ENCODE data around the gene IL1RL1. TPM values are rescaled to one million over a fixed set of nuclear protein-coding genes. Genes with fewer than 3 reads are reported as not detected.

IL1RL1 gene
- total RNA-seq, 2 experiments from 2014 or later = not detected

GRCh38 chr2:102303589-102303988 is 7.8 kb upstream of the IL1RL1 start:
- peaks cover 7% of the 10 kb centered on the region for H3K4me1 ChIP-seq (ENCODE audit: insufficient read depth, low read length)
- ChIA-PET POLR2A (no interaction called here), CTCF (no interaction called here)
- Mint-ChIP-seq H3K27me3 (peaks cover 15% of the 10 kb centered on the region), H3K4me1 (ENCODE audit: low read depth) (peaks cover 18% of the 10 kb centered on the region), H3K9me3 (no peaks in the 10 kb centered on the region), H3K27ac (no peak overlapping the region), H3K4me3 (no peak overlapping the region), H3K36me3 (ENCODE audit: low read depth) (no peaks in the 10 kb centered on the region)
- H3K27ac ChIP-seq (ENCODE audit: low read depth in 1 of 2, low read length in 2 of 2) = no peak overlapping the region
- ATAC-seq (ENCODE audit: poor library complexity) (no peak), DNase-seq (no peak)
- intact Hi-C loops (cut with DNase I, micrococcal nuclease) = no loop called here
- H3K9me3 ChIP-seq (ENCODE audit: control insufficient read depth in 1 of 2, insufficient read depth in 1 of 2, low read length in 2 of 2) = no peaks in the 10 kb centered on the region
- TF ChIP-seq, protein P1, sequence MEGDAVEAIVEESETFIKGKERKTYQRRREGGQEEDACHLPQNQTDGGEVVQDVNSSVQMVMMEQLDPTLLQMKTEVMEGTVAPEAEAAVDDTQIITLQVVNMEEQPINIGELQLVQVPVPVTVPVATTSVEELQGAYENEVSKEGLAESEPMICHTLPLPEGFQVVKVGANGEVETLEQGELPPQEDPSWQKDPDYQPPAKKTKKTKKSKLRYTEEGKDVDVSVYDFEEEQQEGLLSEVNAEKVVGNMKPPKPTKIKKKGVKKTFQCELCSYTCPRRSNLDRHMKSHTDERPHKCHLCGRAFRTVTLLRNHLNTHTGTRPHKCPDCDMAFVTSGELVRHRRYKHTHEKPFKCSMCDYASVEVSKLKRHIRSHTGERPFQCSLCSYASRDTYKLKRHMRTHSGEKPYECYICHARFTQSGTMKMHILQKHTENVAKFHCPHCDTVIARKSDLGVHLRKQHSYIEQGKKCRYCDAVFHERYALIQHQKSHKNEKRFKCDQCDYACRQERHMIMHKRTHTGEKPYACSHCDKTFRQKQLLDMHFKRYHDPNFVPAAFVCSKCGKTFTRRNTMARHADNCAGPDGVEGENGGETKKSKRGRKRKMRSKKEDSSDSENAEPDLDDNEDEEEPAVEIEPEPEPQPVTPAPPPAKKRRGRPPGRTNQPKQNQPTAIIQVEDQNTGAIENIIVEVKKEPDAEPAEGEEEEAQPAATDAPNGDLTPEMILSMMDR (IDR thresholded peaks at IDR 0.05) = no peak
- no peak overlapping the region for H3K4me3 ChIP-seq (ENCODE audit: low read length)
- peaks cover 0 to 3% of the 10 kb centered on the region in 2 experiments for H3K27me3 ChIP-seq (ENCODE audit: control insufficient read depth in 1 of 2, insufficient read depth in 2 of 2, low read length in 2 of 2)
- H3K36me3 ChIP-seq (ENCODE audit: insufficient read depth, low read length) = no peaks in the 10 kb centered on the region

DNA sequence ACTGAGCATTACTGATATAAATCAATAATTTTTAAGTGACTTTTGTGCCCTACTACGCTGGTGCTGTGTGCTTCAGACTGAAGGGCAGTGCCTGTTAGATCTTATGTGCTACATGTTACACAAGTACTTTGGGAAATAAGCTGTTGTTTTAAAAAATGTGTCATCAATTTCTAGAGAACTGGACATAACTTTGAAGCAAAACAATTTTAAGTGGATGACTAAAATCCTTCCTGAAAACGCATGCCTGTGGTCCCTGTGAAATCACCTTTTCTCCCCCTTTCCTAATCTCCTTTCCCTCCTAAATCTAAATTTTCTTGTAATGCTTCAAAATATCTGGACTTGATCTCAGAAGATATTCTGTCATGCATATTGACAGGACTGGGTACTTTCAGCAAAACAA is 7.1 kb upstream of the IL1RL1 start:
- H3K27ac Mint-ChIP-seq = no peak overlapping the region
- H3K4me1 Mint-ChIP-seq (ENCODE audit: low read depth) = peaks cover 18% of the 10 kb centered on the region
- TF ChIP-seq, protein P1 (IDR thresholded peaks at IDR 0.05) = no peak
- CTCF ChIA-PET = no interaction called here
- H3K4me3 Mint-ChIP-seq = no peak overlapping the region
- ATAC-seq (ENCODE audit: poor library complexity) = no peak
- H3K9me3 Mint-ChIP-seq = no peaks in the 10 kb centered on the region
- DNase-seq = no peak
- Histone ChIP-seq H3K27ac (ENCODE audit: low read depth in 1 of 2, low read length in 2 of 2) (no peak overlapping the region), H3K4me3 (ENCODE audit: low read length) (no peak overlapping the region), H3K9me3 (ENCODE audit: control insufficient read depth in 1 of 2, insufficient read depth in 1 of 2, low read length in 2 of 2) (no peaks in the 10 kb centered on the region), H3K4me1 (ENCODE audit: insufficient read depth, low read length) (peaks cover 7% of the 10 kb centered on the region), H3K36me3 (ENCODE audit: insufficient read depth, low read length) (no peaks in the 10 kb centered on the region), H3K27me3 (ENCODE audit: control insufficient read depth in 1 of 2, insufficient read depth in 2 of 2, low read length in 2 of 2) (peaks cover 0 to 3% of the 10 kb centered on the region in 2 experiments)
- intact Hi-C loops (cut with DNase I, micrococcal nuclease) = no loop called here
- POLR2A ChIA-PET = no interaction called here
- no peaks in the 10 kb centered on the region for H3K36me3 Mint-ChIP-seq (ENCODE audit: low read depth)
- H3K27me3 Mint-ChIP-seq = peaks cover 15% of the 10 kb centered on the region

- Mint-ChIP-seq H3K9me3 (no peaks in the 10 kb centered on the region), H3K27ac (no peak overlapping the region), H3K4me1 (ENCODE audit: low read depth) (peaks cover 18% of the 10 kb centered on the region), H3K4me3 (no peak overlapping the region), H3K36me3 (ENCODE audit: low read depth) (no peaks in the 10 kb centered on the region), H3K27me3 (peaks cover 15% of the 10 kb centered on the region)
- intact Hi-C loops (cut with DNase I, micrococcal nuclease) = no loop called here
- Histone ChIP-seq H3K27me3 (ENCODE audit: control insufficient read depth in 1 of 2, insufficient read depth in 2 of 2, low read length in 2 of 2) (peaks cover 0 to 3% of the 10 kb centered on the region in 2 experiments), H3K4me1 (ENCODE audit: insufficient read depth, low read length) (peaks cover 7% of the 10 kb centered on the region), H3K4me3 (ENCODE audit: low read length) (no peak overlapping the region), H3K27ac (ENCODE audit: low read depth in 1 of 2, low read length in 2 of 2) (no peak overlapping the region), H3K9me3 (ENCODE audit: control insufficient read depth in 1 of 2, insufficient read depth in 1 of 2, low read length in 2 of 2) (no peaks in the 10 kb centered on the region), H3K36me3 (ENCODE audit: insufficient read depth, low read length) (no peaks in the 10 kb centered on the region)
- TF ChIP-seq, protein P1 (IDR thresholded peaks at IDR 0.05) = no peak
- ATAC-seq (ENCODE audit: poor library complexity) (no peak), DNase-seq (peak in 1 of 14 experiments; percentile 5)
- CTCF ChIA-PET = no interaction called here
- POLR2A ChIA-PET = no interaction called here
Observed at GRCh38 chr2:102304711-102305611, 6.4 kb upstream of the IL1RL1 start.

All from CD4-positive, alpha-beta T cell (primary cell).